HG03354 (cell line): ENCODE results near the gene PDE4B.
"Not testable (repeated sequence)": the region's sequence is repeated elsewhere in the genome, so short reads cannot be mapped to it uniquely, and the experiment has no call there.

ENCODE experiments used
- ATAC-seq: cut with Tn5 transposase; IDR thresholded peaks from one replicate; pipeline ENCODE4 v1.9.1; 2021; ENCODE audit warnings: mild to moderate bottlenecking; ENCODE audit not compliant: unreplicated experiment, poor library complexity, severe bottlenecking

The PDE4B gene

GRCh38 chr1:66381621-66382275 is 589.1 kb downstream of the PDE4B start:
- ATAC-seq, result no peak

- no peak for ATAC-seq
Measured at GRCh38 chr1:66383168-66383567, 590.5 kb downstream of the PDE4B start.

- no peak for ATAC-seq
Measured at GRCh38 chr1:66383611-66384010, 590.9 kb downstream of the PDE4B start.

GRCh38 chr1:66384258-66384921 is 591.7 kb downstream of the PDE4B start:
- no peak for ATAC-seq

GRCh38 chr1:66386712-66387111 is 594.0 kb downstream of the PDE4B start:
- no peak for ATAC-seq

GRCh38 chr1:66388913-66389312 is 596.2 kb downstream of the PDE4B start:
- ATAC-seq, result no peak

- no peak for ATAC-seq
Measured at GRCh38 chr1:66393586-66394287, 601.0 kb downstream of the PDE4B start.

- no peak for ATAC-seq
Measured at GRCh38 chr1:66394603-66395002, 601.9 kb downstream of the PDE4B start.

GRCh38 chr1:66395202-66396061 is 602.7 kb downstream of the PDE4B start:
- ATAC-seq, result peak; percentile 0

- peak; percentile 65 for ATAC-seq
Measured at GRCh38 chr1:66396212-66396890, 603.7 kb downstream of the PDE4B start.

GRCh38 chr1:66397192-66397591 is 604.5 kb downstream of the PDE4B start:
- ATAC-seq, result peak; percentile 39

- no peak for ATAC-seq
Measured at GRCh38 chr1:66399888-66400529, 607.3 kb downstream of the PDE4B start.

- ATAC-seq, result no peak
Measured at GRCh38 chr1:66400660-66401059, 608.0 kb downstream of the PDE4B start.

- no peak for ATAC-seq
Measured at GRCh38 chr1:66401244-66401643, 608.5 kb downstream of the PDE4B start.

- ATAC-seq, result peak; percentile 84
Measured at GRCh38 chr1:66402194-66402593, 609.5 kb downstream of the PDE4B start.

- ATAC-seq, result no peak
Measured at GRCh38 chr1:66403007-66403731, 610.5 kb downstream of the PDE4B start.

- no peak for ATAC-seq
Measured at GRCh38 chr1:66405061-66405460, 612.4 kb downstream of the PDE4B start.

- not testable (repeated sequence) for ATAC-seq
Measured at GRCh38 chr1:66411449-66411848, 618.8 kb downstream of the PDE4B start.
